ENCODE results near the gene ARHGAP32.

Gene ARHGAP32

DNA sequence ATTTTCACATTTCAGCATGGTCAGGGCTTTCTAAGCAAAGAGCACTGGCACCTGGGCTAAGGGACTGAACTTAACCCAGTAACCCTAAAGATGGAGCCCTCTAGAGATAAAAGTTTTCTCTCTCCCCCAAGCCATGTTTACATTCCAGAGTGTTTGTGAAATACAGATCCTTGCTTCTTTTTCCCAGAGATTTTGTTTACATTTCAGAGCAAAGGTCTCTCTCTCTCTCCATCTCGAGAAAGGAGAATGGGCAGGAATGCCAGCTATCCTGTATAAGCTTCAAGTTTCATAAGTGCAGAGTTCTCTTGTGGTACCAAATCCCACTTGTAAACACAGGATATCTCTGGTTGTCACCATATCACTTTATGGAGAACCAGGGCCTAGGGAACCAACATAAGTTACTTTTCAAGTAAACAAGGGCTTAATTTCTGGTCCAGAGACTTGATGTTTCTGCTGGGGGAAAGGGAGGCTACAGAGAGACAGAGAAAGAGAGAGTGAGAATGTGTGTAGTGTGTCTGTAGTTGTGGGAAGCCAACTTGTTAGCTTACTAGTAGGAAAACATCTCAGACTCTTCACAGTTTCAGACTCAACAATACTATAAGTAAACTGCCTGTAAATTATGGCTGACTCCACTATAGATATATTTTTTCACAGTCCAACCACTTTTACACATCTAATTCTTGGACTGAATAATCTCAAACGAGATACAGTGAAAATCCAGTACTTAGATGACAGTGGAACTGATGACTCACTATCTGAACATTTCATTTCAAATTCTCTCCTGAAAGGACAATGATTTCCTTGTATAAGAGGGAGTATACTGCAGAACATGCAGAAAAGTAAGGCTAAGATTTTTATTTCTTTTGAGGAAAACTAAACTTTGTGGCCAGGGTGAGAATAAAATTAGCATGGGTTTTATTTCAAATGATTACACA is 76.2 kb downstream of the ARHGAP32 start:
- TF ChIP-seq, protein P1, sequence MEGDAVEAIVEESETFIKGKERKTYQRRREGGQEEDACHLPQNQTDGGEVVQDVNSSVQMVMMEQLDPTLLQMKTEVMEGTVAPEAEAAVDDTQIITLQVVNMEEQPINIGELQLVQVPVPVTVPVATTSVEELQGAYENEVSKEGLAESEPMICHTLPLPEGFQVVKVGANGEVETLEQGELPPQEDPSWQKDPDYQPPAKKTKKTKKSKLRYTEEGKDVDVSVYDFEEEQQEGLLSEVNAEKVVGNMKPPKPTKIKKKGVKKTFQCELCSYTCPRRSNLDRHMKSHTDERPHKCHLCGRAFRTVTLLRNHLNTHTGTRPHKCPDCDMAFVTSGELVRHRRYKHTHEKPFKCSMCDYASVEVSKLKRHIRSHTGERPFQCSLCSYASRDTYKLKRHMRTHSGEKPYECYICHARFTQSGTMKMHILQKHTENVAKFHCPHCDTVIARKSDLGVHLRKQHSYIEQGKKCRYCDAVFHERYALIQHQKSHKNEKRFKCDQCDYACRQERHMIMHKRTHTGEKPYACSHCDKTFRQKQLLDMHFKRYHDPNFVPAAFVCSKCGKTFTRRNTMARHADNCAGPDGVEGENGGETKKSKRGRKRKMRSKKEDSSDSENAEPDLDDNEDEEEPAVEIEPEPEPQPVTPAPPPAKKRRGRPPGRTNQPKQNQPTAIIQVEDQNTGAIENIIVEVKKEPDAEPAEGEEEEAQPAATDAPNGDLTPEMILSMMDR (IDR thresholded peaks at IDR 0.05): no peak
- DNase-seq (ENCODE audit: low spot score): no peak
- no peak overlapping the region for H3K4me3 ChIP-seq
- H3K27ac ChIP-seq: no peak overlapping the region

GRCh38 chr11:129109701-129110100 is 82.4 kb downstream of the ARHGAP32 start:
- no peak for DNase-seq (ENCODE audit: low spot score)
- no peak overlapping the region for H3K4me3 ChIP-seq
- TF ChIP-seq, protein P1 (IDR thresholded peaks at IDR 0.05): no peak
- no peak overlapping the region for H3K27ac ChIP-seq

DNA sequence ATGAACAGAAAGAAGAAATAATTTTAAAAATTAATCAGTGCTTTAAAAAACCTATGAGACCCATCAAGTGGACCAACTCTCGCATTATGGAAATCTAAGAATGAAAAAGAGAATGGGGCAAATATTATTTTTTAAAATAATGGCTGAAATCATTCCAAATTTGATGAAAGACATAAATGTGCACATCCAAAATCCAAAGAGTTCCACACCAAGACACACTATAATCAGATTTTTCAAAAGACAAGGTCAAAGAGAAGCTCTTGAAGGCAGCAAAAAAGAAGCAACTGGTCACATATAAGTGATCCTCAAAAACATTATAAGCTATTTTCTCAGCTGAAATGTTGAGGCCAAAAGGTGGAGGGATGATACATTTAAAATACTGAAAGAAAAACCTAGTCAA is 85.3 kb downstream of the ARHGAP32 start:
- no peak for DNase-seq (ENCODE audit: low spot score)
- Histone ChIP-seq H3K4me3 (no peak overlapping the region), H3K27ac (no peak overlapping the region)
- TF ChIP-seq, protein P1 (IDR thresholded peaks at IDR 0.05): no peak

DNA sequence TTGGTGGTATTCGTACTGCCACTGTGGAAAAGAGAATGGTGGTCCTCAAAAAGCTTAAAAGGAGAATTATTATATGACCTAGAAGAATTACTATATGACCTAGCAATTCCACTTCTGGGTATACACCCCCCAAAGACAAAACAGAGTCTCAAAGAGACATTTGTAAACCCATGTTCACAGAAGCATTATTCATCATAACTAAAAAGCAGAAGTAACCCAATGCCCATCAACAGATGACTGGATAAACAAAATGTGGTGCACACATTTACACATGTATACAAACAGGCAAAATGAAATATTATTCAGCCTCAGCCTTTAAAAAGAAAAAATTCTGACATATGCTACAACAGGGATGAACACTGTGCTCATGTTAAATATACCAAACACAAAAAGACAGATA is 89.4 kb downstream of the ARHGAP32 start:
- DNase-seq (ENCODE audit: low spot score): no peak
- Histone ChIP-seq H3K4me3 (no peak overlapping the region), H3K27ac (no peak overlapping the region)
- TF ChIP-seq, protein P1 (IDR thresholded peaks at IDR 0.05): no peak

- Histone ChIP-seq H3K27ac (no peak overlapping the region), H3K4me3 (no peak overlapping the region)
- no peak for DNase-seq (ENCODE audit: low spot score)
- TF ChIP-seq, protein P1 (IDR thresholded peaks at IDR 0.05): no peak
Observed at GRCh38 chr11:129102225-129102624, 89.9 kb downstream of the ARHGAP32 start.

DNA sequence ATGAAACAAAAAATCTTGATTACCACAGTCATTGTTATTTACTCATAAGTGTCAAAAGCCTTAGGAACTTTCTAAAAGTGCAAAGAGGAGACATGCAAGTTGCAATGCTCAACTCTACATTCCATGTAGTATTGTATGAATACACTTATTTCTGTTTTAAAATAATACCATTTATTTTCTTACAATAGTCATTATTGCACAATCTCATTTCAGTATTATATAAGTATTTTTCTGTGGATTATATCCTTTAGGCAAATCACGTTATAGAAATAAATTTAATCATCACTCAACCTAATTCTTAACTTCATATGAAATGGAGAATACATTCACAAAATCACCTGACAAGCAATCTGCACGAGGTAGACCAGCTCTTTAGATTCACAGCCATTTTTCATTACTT is 98.8 kb downstream of the ARHGAP32 start:
- TF ChIP-seq, protein P1 (IDR thresholded peaks at IDR 0.05): no peak
- Histone ChIP-seq H3K27ac (no peak overlapping the region), H3K4me3 (no peak overlapping the region)
- no peak for DNase-seq (ENCODE audit: low spot score)

DNA sequence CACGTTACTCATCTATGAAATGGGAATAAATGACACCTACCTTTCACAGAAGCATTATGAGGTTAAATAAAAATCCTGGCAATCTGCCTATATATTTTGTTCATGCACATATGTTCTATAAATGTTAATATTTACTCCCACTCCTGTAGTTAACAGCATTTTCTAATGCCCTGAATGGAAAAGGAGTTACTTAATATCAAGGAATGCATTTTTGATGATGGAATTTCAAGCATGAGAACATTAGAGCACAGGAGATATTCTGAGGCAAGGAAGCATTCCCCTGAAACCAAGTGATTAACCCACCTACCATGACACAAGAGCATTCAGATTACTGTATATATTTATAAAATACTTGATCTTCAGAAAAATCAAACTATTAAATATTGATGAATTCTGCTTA is 102.1 kb downstream of the ARHGAP32 start:
- DNase-seq (ENCODE audit: low spot score): no peak
- TF ChIP-seq, protein P1 (IDR thresholded peaks at IDR 0.05): no peak
- Histone ChIP-seq H3K27ac (no peak overlapping the region), H3K4me3 (no peak overlapping the region)

All from coronary artery (tissue), 2 donors.